Suprapubic skin (tissue), 3 donors: ENCODE measurements around the gene ACVR1B.

ENCODE experiments used
- CTCF ChIP-seq, 2 donors: fragments of 200-600 bp in 1 of 2; fragments of 450-650 bp in 1 of 2; sonication (generic) in 1 of 2; IDR thresholded peaks; one replicate each; pipeline ENCODE4 v1.5.1; 2016 to 2019; ENCODE audit warnings: antibody characterized with exemption in 2 of 2, mild to moderate bottlenecking in 1 of 2, moderate library complexity in 1 of 2
- POLR2A ChIP-seq, 2 donors: fragments of 450-650 bp; IDR thresholded peaks; one replicate each; pipeline ENCODE4 v1.6.1; 2017; ENCODE audit warnings: antibody characterized with exemption in 2 of 2, mild to moderate bottlenecking in 2 of 2, moderate library complexity in 2 of 2

DNA sequence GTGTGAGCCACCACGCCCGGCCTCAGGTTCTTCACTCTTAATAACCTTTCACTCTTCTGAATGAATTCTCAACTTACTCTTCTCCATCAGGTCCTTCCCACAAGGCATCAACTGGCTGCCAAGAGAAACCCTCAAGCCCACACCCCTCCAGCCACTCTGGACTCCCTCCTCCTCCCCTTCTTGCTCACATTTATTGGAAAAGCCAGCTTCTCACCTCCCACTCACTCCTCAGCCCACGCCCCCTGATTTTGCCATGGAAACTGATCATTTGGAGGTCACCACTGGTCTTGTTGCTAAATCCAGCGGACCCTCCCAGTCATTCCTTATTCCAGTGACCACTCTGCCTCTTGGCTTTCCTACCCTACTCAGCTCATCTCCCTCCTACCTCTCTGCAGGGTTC is 17.4 kb upstream of the ACVR1B start:
- TF ChIP-seq CTCF (IDR thresholded peaks at IDR 0.05) (no peak), POLR2A (IDR thresholded peaks at IDR 0.05) (no peak)
